AG10803 (cell line): Measurements from ENCODE around the gene USP14.

ENCODE experiments used
- DNase-seq: peaks from one replicate; pipeline ENCODE4 v3.0.0; 2010; ENCODE audit warnings: low read depth
- H3K4me3 ChIP-seq: 2 replicates; pipeline ENCODE4 v1.5.1; 2011; ENCODE audit warnings: mild to moderate bottlenecking, low read length, control low read depth
- TF ChIP-seq, protein P1 (sequence below): conservative IDR thresholded peaks from 2 replicates; pipeline ENCODE4 v1.5.1; 2011; ENCODE audit warnings: mild to moderate bottlenecking, low read length, control low read depth, inconsistent platforms

The USP14 gene

DNA sequence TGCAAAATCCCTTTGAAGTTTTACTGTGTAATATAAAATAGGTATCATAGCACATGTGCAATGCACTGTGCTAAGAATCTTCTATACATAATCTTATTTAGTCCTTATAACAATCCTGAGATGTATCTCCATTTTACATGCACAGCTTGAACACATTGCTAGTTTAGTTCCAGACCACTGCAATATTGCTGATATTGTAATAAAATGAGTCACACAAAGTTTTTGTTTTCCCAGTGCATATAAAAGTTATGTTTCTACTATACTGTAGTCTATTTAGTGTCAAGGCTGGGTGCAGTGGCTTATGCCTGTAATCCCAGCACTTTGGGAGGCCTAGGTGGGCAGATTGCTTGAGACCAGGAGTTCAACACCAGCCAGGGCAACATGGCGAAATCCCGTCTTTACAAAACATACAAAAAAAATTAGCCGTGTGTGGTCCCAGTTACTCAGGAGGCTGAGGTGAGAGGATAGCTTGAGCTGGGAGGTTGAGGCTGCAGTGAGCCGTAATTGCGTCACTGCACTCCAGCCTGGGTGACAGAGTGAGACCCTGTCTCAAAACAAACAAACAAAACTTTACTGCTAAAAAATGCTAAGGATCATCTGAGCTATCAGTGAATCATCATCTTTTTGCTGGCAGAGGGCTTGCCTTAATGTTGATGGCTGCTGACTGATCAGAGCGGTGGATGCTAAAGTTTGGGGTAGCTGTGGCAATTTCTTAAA lies 1.7 kb upstream of the USP14 start:
- no peak overlapping the region for H3K4me3 ChIP-seq
- no peak for DNase-seq
- TF ChIP-seq, protein P1, sequence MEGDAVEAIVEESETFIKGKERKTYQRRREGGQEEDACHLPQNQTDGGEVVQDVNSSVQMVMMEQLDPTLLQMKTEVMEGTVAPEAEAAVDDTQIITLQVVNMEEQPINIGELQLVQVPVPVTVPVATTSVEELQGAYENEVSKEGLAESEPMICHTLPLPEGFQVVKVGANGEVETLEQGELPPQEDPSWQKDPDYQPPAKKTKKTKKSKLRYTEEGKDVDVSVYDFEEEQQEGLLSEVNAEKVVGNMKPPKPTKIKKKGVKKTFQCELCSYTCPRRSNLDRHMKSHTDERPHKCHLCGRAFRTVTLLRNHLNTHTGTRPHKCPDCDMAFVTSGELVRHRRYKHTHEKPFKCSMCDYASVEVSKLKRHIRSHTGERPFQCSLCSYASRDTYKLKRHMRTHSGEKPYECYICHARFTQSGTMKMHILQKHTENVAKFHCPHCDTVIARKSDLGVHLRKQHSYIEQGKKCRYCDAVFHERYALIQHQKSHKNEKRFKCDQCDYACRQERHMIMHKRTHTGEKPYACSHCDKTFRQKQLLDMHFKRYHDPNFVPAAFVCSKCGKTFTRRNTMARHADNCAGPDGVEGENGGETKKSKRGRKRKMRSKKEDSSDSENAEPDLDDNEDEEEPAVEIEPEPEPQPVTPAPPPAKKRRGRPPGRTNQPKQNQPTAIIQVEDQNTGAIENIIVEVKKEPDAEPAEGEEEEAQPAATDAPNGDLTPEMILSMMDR: no peak

GRCh38 chr18:159037-159652 lies 788 bp downstream of the USP14 start:
- peak; percentile 6 for DNase-seq
- TF ChIP-seq, protein P1: no peak
- H3K4me3 ChIP-seq: peak overlapping the region; percentile 94

- TF ChIP-seq, protein P1: no peak
- no peak for DNase-seq
- H3K4me3 ChIP-seq: peak overlapping the region; percentile 94
Observed at GRCh38 chr18:159933-160332, 1.6 kb downstream of the USP14 start.

- TF ChIP-seq, protein P1: no peak
- H3K4me3 ChIP-seq: no peak overlapping the region
- DNase-seq: no peak
Observed at GRCh38 chr18:160831-161570, 2.6 kb downstream of the USP14 start.

GRCh38 chr18:172361-172760 lies 14.0 kb downstream of the USP14 start:
- DNase-seq: no peak
- TF ChIP-seq, protein P1: no peak
- no peak overlapping the region for H3K4me3 ChIP-seq

- TF ChIP-seq, protein P1: no peak
- no peak overlapping the region for H3K4me3 ChIP-seq
- no peak for DNase-seq
Observed at GRCh38 chr18:179499-179898, 21.1 kb downstream of the USP14 start.
